Left lung (tissue), 10 donors: ENCODE results near the gene ZCCHC7. TPM values are rescaled to one million over a fixed set of nuclear protein-coding genes. Genes with fewer than 3 reads are reported as not detected.

Experiments
- ATAC-seq: fragments of 200-7000 bp; cut with Tn5 transposase; one replicate; pipeline ENCODE4 v1.9.1; 2020; ENCODE audit warnings: moderate library complexity
- DNase-seq, 4 donors: peaks; one replicate each; pipeline ENCODE4 v3.0.0-alpha.2; 2013 to 2020
- H3K27ac ChIP-seq, 2 donors: fragments of 200-600 bp; sonication (generic) in 1 of 2; one replicate each; pipeline versions ENCODE4 v1.5.0 to v1.8.0; 2020 to 2021
- H3K27me3 ChIP-seq, 2 donors: fragments of 200-600 bp; sonication (generic) in 1 of 2; one replicate each; pipeline versions ENCODE4 v1.5.0 to v1.8.0; 2020 to 2021
- H3K36me3 ChIP-seq, 2 donors: fragments of 200-600 bp; sonication (generic) in 1 of 2; one replicate each; pipeline versions ENCODE4 v1.5.0 to v1.8.0; 2020 to 2021
- H3K4me1 ChIP-seq, 2 donors: fragments of 200-600 bp; one replicate each; pipeline ENCODE4 v1.8.0; 2021
- H3K4me3 ChIP-seq, 2 donors: fragments of 200-600 bp; sonication (generic) in 1 of 2; one replicate each; pipeline versions ENCODE4 v1.5.0 to v1.8.0; 2020 to 2021; ENCODE audit warnings: mild to moderate bottlenecking in 1 of 2
- H3K9me3 ChIP-seq, 2 donors: fragments of 200-600 bp; sonication (generic) in 1 of 2; one replicate each; pipeline versions ENCODE4 v1.5.0 to v1.8.0; 2020 to 2021
- CTCF ChIP-seq, 2 donors: fragments of 200-600 bp; sonication (generic) in 1 of 2; IDR thresholded peaks; one replicate each; pipeline versions ENCODE4 v1.5.0 to v1.8.0; 2021; ENCODE audit warnings: antibody characterized with exemption in 2 of 2
- intact Hi-C, 2 donors: fragments of 100-400 bp; cut with DNase I; formaldehyde crosslinking; loops; one replicate each; pipeline versions ENCODE4 v1.11.2 to v1.14.2; 2022
- polyA plus RNA-seq, 6 donors: library from polyadenylated mRNA; unstranded; fragments of 120-200 nt; gene quantifications; one replicate each; pipeline ENCODE4 v1.2.1, GENCODE V29; 2013; ENCODE audit not compliant: insufficient read length in 6 of 6
- total RNA-seq, 2 donors: library from RNA; stranded (reverse); fragmentation: NEBNext Ultra II Directional; extraction: Animal tissue kit (Norgen Biotek cat#: 25700); gene quantifications; one replicate each; pipeline ENCODE4 v1.2.1, GENCODE V29; 2021
- donor health status: DM: no; HTN: yes; CAD: no.
- donor health status: DM: no; HTN: no; CAD: no.

ZCCHC7 gene
- total and polyA plus RNA-seq, 8 donors: 16.0 to 26.0 (median 22.6) TPM

- no peak for DNase-seq
- Histone ChIP-seq H3K36me3 (peaks cover 0 to 12% of the 10 kb centered on the region in 2 donors), H3K4me3 (no peak overlapping the region), H3K9me3 (no peaks in the 10 kb centered on the region), H3K27me3 (no peaks in the 10 kb centered on the region), H3K27ac (no peak overlapping the region), H3K4me1 (peaks cover 0 to 3% of the 10 kb centered on the region in 2 donors)
- no peak for ATAC-seq
- no peak for TF ChIP-seq CTCF (IDR thresholded peaks at IDR 0.05)
- intact Hi-C loops: no loop called here
These were observed 89.3 kb downstream of the ZCCHC7 start for GRCh38 chr9:37209431-37210386.

- TF ChIP-seq CTCF (IDR thresholded peaks at IDR 0.05): no peak
- ATAC-seq: no peak
- H3K27me3 ChIP-seq: no peaks in the 10 kb centered on the region
- peaks cover 0 to 3% of the 10 kb centered on the region in 2 donors for H3K4me1 ChIP-seq
- H3K27ac ChIP-seq: no peak overlapping the region
- no peak for DNase-seq
- intact Hi-C loops: no loop called here
- H3K9me3 ChIP-seq: no peaks in the 10 kb centered on the region
- peaks cover 0 to 5% of the 10 kb centered on the region in 2 donors for H3K36me3 ChIP-seq
- no peak overlapping the region for H3K4me3 ChIP-seq
These were observed 90.6 kb downstream of the ZCCHC7 start for GRCh38 chr9:37210737-37211523.

GRCh38 chr9:37212435-37212834 is 92.1 kb downstream of the ZCCHC7 start:
- Histone ChIP-seq H3K36me3 (no peaks in the 10 kb centered on the region), H3K4me1 (peaks cover 0 to 3% of the 10 kb centered on the region in 2 donors), H3K27me3 (no peaks in the 10 kb centered on the region), H3K4me3 (no peak overlapping the region), H3K9me3 (no peaks in the 10 kb centered on the region), H3K27ac (no peak overlapping the region)
- intact Hi-C loops: no loop called here
- TF ChIP-seq CTCF (IDR thresholded peaks at IDR 0.05): no peak
- no peak for ATAC-seq
- no peak for DNase-seq

- intact Hi-C loops: no loop called here
- H3K4me1 ChIP-seq: no peaks in the 10 kb centered on the region
- TF ChIP-seq CTCF (IDR thresholded peaks at IDR 0.05): no peak
- H3K27me3 ChIP-seq: no peaks in the 10 kb centered on the region
- DNase-seq (no peak), ATAC-seq (no peak)
- no peak overlapping the region for H3K27ac ChIP-seq
- no peaks in the 10 kb centered on the region for H3K36me3 ChIP-seq
- H3K9me3 ChIP-seq: no peaks in the 10 kb centered on the region
- no peak overlapping the region for H3K4me3 ChIP-seq
These were observed 95.0 kb downstream of the ZCCHC7 start for GRCh38 chr9:37215381-37215780.

- no peaks in the 10 kb centered on the region for H3K4me1 ChIP-seq
- ATAC-seq: no peak
These were observed 95.5 kb downstream of the ZCCHC7 start for GRCh38 chr9:37215830-37216229.

More at GRCh38 chr9:37215830-37216229, 95.5 kb downstream of the ZCCHC7 start:
- no peaks in the 10 kb centered on the region for H3K36me3 ChIP-seq
- intact Hi-C loops: no loop called here
- no peaks in the 10 kb centered on the region for H3K27me3 ChIP-seq
- TF ChIP-seq CTCF (IDR thresholded peaks at IDR 0.05): no peak
- no peaks in the 10 kb centered on the region for H3K9me3 ChIP-seq
- H3K27ac ChIP-seq: no peak overlapping the region
- H3K4me3 ChIP-seq: no peak overlapping the region
- DNase-seq: no peak
